Measurements from ENCODE around the gene BRI3.
A peak's percentile ranks its signal among the peaks of the same experiment; 100 is the strongest.

The BRI3 gene

GRCh38 chr7:98252425-98253054, 28.9 kb upstream of the BRI3 start:
- no peak for DNase-seq (ENCODE audit: low read depth in 2 of 2)

DNA sequence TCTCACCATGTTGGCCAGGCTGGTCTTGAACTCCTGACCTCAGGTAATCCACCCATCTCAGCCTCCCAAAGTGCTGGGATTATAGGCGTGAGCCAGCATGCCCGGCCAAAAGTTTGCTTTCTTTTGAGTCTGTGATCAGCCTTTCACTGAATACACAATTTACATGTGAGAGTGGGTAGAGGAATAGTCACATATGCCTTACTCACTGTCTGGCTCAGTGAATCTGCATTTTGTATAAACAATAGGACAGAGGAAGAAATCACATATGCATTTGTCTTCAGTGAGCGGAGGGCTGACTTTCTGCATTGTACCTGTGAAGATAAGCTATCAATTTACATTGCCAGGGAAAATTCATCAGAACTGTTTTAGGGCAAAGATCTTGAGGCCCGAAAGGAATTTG, 27.0 kb upstream of the BRI3 start:
- no peak for DNase-seq (ENCODE audit: low read depth in 2 of 2)

GRCh38 chr7:98254951-98255610, 26.4 kb upstream of the BRI3 start:
- peak in 1 of 2 donors; percentile 5 for DNase-seq (ENCODE audit: low read depth in 2 of 2)

GRCh38 chr7:98256431-98256830, 25.1 kb upstream of the BRI3 start:
- DNase-seq (ENCODE audit: low read depth in 2 of 2) = no peak

- DNase-seq (ENCODE audit: low read depth in 2 of 2) = no peak
Measured at GRCh38 chr7:98257701-98258100, 23.8 kb upstream of the BRI3 start.

GRCh38 chr7:98265841-98266271, 15.6 kb upstream of the BRI3 start:
- no peak for DNase-seq (ENCODE audit: low read depth in 2 of 2)

DNA sequence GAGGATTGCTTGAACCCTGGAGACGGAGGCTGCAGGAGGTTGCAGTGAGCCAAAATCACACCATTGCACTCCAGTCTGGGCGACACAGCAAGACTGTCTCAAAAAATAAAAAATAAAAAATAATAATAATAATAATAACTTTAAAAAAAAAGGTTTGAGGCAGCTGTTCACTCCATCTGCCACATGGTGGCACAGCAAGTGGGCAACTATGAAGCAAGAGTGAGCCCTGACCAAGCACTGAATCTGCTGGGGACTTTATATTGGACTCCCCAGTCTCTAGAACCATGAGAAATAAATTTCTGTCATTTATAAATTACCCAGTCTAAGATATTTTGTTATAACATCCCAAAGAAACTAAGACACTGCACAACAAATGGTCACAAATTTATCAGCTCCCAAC, 14.6 kb upstream of the BRI3 start:
- DNase-seq (ENCODE audit: low read depth in 2 of 2) = no peak

DNA sequence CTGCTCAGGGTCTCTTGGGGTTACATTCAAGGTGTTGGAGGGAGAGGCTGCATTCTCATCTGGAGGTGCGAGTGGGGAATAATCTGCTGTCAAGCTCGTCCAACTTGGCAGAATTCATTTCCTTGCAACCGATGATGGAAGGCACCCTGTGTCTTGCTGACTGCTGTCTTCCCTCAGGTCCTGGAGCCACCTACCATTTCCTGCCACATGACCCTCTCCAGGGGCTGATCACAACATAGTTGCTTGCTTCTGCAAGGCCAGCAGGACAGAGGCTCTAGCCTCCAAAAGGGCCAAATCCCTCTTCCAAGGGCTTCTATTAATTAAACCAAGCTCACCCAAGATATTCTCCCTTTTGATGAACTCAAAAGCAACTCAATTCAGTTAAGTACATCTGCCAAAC, 14.2 kb upstream of the BRI3 start:
- DNase-seq (ENCODE audit: low read depth in 2 of 2) = no peak

GRCh38 chr7:98276241-98276761, 5.2 kb upstream of the BRI3 start:
- DNase-seq (ENCODE audit: low read depth in 2 of 2) = no peak

GRCh38 chr7:98278408-98278807, 3.1 kb upstream of the BRI3 start:
- no peak for DNase-seq (ENCODE audit: low read depth in 2 of 2)

DNA sequence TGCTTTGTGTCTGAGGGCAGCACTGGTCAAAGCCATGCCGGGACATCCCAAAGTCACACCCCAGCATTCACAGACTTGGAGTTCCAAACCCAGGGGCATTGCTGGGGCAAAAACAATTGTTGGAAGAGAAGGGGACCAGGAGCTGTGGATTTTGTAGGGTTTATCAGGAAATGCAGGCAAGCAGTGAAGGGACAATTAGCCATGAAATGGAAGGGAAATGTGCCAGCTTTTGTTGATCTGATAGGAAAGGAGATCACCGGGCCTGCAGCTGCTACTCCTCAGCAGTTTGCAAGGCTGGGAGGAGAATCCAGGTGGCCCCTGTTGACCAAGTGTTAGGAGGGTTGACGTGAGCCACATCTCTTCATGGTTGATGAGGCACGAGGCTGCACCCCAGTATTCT, 2.5 kb upstream of the BRI3 start:
- DNase-seq (ENCODE audit: low read depth in 2 of 2) = no peak

- no peak for DNase-seq (ENCODE audit: low read depth in 2 of 2)
Measured at GRCh38 chr7:98280296-98280695, 1.2 kb upstream of the BRI3 start.

DNA sequence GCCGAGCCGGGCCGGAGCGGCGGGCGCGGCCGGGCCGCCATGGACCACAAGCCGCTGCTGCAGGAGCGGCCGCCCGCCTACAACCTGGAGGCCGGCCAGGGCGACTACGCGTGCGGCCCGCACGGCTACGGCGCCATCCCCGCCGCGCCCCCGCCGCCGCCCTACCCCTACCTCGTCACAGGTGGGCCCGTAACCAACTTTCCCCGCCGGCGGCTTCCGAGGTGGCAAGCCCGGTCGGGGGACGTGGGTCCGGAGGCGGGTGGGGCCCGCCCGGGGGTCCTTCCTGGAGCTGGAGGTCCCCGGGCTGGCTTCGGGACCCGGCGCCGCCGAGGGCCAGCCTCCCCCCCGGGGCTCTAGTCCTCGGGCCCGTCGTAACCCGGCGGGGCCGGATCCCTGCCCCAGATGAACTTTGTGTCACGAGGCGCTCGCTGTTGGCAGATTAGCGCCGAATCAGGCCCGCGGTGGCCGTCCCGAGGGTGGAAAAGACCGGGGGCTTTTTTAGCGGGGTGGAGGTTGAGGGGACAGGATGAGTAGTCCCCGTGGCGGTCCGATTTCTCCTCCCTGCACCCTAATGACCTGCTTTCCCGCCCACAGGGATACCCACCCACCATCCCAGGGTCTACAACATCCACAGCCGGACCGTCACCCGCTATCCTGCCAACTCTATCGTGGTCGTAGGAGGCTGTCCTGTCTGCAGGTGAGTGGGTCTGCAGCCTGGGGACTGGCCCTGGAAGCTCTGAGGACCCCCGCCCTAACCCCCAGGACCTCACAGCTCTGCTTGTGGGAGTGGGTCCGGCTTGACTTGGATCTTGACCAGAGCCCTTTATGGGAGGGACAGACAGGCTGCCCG, 496 bp downstream of the BRI3 start:
- peak in 1 of 2 donors; percentile 8 for DNase-seq (ENCODE audit: low read depth in 2 of 2)

DNA sequence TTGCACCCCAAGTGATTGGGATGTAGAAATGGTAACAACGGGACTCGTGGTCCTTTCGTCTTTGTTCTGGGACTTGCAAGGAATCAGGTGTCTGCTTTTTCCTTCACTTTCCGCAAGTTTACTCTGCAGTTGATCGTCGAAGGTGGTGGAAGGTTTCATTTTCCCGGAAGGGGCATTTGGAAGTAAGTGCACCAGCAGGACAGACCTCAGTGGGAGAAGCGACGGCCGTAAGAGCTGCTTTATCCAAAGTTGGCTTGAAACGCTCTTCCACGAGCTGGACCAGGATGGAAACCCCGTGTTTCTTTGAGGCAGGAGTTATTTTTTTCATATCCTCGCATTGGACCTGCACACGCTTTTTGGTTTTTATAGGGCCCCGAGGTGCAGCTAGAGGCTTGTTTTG, 1.2 kb downstream of the BRI3 start:
- DNase-seq (ENCODE audit: low read depth in 2 of 2) = no peak

DNA sequence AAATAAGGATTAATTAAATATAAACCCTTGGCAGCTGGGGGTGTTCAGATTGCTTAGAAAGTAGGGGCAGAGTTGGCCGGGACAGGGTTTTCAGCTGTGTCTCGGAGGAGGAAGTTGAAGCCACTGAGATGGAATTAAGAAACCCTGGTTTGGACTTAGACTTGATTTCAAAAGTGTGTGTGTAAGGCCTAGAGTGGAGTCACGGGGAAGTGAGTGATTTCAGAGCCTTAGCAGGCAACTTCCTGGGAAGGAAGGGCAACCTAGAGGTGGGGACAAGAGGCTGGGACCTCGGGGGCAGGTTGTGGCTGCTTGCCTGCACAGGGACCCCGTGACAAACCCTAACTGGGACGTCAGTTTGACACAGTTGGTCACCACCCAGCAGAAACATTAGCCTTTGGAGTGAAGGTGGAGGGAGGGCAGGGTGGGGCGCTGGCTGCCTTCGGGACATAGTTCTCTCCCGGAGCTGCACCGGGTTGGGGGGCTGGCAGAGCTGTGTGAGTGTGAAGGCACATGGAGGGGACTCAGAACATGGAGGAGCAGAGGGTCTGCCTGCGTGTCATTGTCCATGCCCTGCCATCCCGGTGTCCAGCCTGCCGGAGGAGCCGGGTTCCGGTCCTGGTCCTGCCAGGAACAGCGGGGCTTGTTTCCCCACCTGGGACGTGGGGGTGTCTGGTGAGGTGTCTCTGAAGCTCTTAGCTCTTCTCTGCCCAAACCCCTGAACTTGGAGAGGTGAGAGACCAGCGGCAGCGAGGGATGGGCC, 1.8 kb downstream of the BRI3 start:
- no peak for DNase-seq (ENCODE audit: low read depth in 2 of 2)

GRCh38 chr7:98283887-98284222, 2.4 kb downstream of the BRI3 start:
- no peak for DNase-seq (ENCODE audit: low read depth in 2 of 2)

DNA sequence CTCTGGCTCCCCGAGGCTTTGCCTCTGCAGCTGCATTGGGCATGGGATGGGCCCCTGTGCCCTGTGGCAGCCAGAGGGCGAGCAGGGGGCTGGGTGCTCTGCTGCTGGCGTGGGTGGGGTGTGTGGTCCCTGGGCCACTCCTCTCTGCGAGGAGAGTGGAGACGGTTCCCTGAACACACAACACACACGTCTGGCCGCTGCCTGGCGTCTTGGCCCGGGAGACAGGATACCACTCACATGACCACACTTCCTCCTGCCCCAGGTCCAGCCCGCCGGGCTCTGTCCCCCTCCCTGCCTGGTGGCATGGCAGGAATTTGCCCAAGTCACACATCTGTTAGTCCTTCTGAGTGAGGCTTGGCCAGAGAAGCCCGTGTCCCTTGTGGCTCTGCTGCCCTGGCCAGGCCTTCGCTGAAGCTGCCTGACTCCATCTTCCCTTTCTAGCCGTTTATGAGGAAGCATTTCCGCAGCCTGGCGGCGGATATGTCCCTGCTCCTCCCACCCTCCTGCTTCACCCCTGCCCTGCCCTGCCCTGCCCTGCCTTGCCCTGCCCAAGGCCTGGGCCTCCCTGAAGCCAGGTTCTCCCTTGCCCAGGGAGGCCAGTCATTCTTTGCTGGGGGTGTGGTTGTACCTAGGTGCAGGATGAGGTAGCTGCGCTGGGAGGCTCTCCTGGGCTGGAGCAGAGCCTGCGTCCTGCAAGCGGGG, 3.0 kb downstream of the BRI3 start:
- no peak for DNase-seq (ENCODE audit: low read depth in 2 of 2)

DNA sequence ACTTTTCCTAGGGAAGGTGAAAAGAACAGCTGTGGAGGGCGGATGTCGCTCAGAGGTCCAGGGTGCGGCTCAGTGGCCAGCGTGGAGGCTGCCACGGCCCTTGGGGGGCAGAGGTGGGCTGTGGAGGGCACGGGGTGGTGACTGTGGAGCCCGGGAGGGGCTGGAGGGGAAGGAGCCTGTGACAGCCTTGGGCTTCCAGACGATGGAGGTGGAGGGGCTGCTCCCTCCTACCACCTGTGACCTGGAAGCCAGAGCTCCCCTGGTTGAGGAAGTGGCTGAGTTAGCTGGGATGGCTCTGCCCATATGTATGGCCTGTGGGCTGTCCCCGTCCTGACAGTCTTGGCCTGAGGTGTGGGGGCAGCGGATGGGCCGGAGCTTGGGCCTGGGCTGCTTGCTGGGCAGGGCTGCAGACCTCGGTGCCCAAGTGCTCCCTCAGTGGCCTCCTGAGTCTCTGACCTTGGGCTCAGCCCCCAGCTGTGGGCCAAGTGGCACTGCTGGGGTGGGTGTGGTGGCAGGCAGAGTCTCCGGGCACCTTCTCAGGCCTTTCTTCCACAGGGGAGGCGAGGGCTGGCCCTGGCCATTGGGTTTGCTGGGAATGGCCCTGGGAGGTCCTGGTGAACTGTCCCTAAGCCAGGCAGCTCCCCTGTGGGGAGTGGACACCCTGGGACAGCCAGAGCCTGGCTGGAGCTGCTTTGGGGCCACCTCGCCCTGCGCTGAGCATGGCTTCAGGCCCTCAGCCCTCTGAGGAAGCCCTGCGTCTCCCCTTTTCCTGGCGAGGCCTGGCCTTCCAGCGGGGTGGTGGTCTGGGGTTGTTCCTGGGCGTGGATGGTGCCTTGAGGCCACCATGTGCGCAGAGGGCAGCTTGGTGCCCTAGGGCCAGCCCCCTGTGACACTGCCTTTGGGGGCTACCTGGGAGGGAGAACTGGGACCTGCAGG, 3.9 kb downstream of the BRI3 start:
- no peak for DNase-seq (ENCODE audit: low read depth in 2 of 2)

DNA sequence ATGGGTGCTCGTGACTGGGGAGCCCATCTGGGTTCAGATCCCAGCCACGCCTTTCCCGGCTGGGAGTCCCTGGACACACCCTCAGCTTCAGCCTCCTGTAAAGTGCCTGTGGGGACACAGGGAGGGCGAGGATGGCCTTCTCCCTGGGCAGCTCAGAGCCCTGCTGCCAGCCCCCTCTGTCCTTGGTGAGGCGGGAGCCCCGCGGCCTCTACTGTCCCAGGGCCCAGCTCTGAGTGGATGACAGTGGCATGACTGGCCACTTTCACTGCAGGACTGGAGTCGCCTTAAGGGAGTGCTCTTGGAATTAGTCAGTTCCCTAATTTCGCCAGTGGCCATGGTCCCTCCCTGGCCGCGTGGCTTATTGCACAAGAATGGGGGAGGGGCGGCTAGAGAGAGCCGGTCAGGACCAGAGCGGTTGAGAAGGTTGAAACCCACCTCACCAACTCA, 4.6 kb downstream of the BRI3 start:
- DNase-seq (ENCODE audit: low read depth in 2 of 2) = no peak

All from stimulated activated CD4-positive, alpha-beta T cell treated with anti-CD3 and anti-CD28 coated beads, Interleukin-15, amount 100 ng/mL, for 48 hours (primary cell).